Measurements from ENCODE around the gene MYRIP.
"Not testable (repeated sequence)": the region's sequence is repeated elsewhere in the genome, so short reads cannot be mapped to it uniquely, and the experiment has no call there.

The MYRIP gene

DNA sequence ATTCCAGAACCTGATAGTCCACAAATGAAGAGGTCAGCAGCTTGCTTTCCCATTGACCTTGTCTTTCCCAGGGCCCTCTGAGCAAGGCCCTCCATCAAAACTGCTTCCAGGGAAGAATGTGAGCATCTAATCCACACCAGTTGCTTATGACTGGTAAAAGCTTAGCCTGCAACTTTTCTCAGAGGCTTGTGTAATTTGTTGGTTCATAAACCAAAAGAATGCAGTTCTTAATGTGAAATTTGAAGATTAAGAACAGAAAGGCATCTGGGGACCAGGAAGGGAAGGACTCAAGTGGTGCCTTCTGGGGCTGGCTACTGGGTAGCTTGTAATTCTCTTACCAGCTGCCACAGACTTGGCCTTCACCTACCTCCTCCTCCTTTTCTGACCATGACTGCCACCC, 439.2 kb downstream of the MYRIP start:
- DNase-seq: no peak

DNA sequence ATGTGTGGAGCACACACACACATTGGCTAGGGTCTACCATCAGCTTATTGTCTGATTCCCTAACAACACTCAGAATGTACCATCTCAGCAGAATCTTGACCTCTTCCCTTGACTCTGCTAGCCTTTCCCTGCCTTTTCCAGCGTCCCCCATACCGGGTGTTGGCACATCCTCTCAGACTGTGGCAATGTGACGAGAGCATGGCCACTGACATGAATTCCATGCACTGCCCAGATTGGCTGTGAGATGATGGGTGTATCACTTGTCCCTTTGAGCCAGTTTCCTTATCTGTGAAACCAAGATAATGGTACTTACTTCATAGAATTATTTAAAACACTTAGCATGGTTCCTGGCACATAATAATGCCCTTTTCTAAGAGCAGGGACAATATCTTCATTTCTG, 439.8 kb downstream of the MYRIP start:
- DNase-seq: no peak

DNA sequence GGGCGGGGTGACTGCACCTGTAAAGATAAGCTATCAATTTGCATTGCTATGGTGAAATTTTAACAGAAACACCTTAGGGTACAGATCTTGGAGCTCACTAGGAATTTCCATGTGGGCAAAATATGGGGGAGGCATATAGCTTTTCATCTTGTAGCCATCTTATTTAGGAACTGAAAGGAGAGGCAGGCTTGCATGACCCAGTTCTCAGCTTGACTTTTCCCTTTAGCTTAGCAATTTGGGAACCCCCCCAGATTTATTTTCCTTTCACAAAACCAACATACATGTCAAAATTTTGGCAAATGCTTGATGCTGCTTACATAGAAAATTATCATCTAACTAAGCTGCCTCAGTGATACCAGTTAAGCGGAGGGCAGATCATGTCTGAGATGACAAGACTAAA, 445.1 kb downstream of the MYRIP start:
- DNase-seq: no peak

DNA sequence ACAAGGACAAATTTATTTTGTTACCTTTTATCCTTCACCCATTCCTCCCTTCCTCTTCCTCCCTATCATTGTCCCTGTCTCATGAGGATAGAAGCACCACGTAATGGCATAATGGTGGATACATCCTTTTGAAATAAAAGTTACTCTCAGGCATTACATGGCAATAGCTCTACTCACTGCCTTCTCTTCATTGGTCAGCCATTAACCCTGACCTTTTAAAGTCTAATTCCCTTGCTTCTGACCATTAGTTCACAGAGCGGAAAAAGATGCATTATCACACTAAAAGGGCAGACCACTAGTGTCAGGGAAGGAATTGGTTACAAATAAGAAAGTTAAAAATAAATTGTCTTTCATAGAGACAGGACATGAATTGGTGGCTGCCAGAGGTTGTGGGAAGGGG, 445.5 kb downstream of the MYRIP start:
- DNase-seq: no peak

DNA sequence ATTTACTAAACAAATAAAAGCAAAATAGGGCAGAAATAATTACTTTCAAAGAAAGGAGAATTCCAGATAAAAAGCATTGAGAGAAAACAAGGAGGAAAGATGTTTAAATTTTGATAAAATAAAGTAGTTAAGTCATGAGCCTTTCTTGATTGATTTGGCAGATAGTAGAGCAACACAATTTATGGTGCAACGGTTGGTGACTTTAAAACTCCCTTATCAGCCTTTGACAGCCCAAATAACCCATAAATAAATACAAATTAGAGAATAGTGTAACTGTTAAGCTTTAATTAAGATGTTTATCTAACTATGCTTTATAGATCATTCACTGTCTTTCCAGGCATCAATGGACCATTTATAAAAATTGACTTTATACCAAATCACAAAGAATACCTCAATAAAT, 446.1 kb downstream of the MYRIP start:
- no peak for DNase-seq

DNA sequence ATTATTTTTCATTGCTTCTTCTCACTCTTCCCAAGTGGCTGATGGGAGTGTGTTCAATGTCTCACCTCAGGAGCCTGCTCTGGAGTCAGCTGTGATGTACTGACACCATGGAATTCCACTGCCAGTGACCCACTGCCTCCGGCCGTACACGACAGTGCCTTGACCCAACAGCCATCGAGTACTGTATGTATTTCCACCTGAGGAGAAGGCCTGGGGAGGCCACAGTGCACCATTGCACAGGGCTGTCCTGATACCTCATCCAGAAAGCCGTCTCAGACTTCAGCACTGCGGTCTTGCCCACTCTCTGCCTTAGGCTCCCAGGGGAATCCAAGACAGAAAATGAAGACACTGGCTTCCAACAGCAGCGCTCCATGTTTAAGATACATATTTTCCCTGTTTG, 448.7 kb downstream of the MYRIP start:
- no peak for DNase-seq

DNA sequence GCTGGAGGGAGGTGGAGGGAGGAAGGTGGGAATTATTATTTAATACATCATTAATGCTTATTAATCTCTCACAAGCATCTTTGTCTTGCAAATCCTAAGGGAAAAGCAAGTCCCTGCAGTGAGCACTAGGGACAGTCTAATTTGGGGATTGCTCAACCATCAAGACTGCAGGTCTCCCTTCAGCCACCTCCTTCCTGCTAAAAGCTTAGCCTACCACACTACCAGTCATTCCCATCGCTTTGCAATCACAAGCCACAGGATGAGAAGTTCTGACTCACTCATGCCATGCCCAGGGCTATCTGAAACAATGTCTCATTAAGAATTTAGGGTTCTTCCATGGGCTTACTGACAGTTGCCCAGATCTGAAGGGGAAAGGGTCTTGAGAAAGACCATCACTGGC, 449.1 kb downstream of the MYRIP start:
- no peak for DNase-seq

DNA sequence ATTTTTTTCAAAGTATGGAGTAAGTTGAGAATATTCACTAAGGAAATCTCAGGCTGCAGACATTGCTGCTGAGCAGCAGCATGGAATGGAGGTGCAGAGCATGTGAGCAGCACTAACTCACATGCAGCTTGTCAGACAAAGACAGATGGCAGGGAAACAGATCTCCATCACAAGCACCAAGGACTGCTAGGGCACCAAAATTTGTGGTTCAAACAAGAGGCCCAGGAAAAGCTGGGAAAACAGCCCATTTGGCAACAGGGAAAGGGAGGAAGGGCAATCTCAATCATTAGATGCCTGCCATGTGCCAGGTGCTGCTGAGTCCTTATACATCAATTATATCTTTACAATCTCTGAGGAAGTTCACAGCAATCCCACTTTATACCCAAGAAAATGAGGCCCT, 452.9 kb downstream of the MYRIP start:
- no peak for DNase-seq

DNA sequence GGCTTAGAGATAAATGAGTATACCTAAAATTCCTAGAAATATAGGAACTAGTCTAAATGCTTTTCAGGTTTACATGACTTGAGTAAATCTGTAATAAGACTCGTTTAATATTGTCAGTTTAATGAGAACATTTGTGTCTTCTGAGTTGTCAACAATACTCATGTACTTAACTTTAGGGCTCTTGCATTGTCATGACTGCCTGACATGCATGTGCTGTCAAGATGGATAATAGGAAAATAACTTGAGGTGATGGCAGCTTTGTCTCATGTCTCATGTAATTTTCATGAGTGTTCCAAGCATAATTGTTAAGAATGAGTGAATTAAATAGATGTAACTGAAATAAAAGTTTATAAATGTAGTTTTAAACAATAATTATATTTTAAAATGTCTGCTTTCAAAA, 455.0 kb downstream of the MYRIP start:
- DNase-seq: no peak

DNA sequence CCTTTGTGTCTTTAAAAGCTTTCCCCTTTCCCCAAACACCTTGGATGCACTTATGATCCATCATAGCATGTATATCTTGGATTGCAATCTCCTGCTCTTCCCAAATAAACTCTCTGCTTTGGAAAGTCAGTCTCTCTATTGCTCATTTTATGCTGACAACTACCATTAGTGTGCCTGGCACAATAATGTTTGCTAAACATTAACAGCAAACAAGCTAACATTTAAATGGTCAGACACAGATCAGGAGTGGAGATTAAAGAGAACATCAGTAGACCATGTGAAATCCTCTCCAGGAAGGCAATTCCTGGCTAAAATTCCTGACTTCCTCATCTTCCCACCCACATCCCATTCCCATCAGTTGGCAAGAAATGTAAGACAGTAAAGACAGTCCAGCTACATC, 455.8 kb downstream of the MYRIP start:
- DNase-seq: no peak

DNA sequence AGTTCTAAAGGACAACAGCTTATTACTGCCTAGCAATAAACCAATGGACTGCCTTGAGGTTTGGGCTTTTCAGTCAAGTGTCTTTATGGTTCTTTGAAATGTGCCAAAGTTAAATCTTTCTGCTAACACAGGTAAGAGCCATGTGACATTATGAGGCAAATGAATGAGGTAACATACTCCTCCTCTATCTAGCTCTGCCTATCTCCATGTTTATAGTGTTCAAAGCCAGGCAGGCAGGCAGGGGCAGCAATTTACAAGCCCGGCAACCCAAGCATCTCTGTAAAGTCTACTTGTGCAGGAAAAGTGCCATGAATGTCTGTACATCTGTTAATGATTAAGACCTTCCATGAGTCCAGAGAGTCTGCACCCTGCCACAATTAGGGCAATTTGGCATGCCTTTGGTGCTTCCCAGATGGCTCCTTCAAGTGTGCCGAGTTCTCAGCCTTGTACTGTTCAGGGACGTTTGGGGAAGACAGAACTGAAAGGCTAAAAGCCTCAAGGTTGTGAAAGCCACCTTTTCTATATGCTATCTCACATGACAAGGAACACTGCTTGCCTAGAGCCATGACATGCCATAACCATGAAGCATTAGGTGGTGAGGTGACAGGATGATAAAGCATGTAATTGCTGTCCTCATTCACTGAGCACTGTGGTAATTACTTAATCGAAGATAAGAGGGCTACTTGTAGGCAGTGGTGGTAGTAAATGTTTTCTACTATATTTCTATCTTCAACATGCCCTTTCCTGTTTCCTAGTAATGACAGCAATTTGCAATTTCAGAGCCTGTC, 458.7 kb downstream of the MYRIP start:
- no peak for DNase-seq

DNA sequence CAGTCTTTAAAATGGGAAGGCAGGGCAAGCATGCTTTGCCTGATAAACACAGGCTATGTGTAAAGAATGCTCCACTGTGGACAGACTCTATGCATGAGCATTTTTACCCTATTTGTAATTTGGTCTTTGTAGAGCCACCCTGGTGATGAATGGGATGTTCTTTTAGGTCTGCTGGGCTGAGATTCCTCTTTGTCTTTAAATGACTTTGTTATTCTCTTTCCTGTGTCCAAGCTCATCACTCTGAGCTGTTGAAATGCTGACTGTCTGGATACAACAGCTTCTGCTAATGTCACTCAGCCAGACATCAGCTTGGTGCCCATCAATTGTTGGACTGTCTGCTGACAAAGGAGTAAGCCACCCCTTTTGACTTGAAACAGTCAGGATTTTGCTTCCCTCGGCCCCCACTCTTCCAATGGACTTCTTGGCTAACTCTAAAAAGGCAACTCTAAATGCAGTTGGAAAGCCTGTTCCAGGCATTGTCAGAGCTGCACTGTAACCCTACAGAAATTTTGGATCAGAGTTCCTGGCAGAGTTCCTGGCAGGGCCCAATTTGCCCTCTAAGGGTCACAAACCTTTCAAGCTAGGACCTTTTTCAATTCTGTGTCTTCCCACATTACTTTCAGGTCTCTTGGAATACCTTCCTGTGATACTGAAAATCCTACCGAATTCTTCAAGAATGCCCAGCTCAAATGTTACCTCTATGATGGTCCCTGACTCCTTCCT, 459.6 kb downstream of the MYRIP start:
- DNase-seq: no peak

DNA sequence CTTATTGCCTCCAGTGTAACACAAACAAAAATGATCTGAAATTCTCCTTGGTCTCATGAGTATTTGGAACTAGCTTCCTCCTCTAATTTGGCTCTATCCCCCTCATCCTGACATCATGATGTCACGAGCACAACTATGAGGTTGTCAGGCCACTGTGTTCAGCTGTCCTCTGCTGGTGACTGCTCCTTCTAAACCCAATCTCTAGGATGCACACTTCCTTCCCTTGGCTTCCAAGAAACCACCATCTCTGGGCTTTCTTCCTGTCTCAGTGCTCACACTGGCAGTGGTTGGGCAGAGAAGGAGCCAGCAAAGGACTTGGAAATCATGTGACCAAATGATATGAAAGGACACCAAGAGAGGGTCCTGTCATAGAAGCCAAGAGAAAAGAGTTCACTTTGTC, 469.4 kb downstream of the MYRIP start:
- no peak for DNase-seq

DNA sequence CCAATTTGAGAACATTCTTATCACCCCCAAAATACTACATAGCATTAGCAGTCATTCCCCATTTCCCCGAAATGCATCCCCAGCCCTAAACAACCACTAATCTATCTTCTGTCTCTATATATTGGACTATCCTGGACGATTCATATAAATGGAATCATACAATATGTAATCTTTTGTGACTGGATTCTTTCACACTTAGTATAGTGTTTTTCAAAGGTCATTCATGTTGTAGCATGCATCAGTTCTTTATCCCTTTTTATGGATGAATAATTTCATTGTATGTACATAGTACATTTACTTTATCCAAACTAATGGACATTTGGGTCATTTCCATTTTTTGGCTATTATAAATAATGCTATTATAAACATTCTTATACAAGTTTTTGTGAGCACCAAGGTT, 472.6 kb downstream of the MYRIP start:
- DNase-seq: no peak

DNA sequence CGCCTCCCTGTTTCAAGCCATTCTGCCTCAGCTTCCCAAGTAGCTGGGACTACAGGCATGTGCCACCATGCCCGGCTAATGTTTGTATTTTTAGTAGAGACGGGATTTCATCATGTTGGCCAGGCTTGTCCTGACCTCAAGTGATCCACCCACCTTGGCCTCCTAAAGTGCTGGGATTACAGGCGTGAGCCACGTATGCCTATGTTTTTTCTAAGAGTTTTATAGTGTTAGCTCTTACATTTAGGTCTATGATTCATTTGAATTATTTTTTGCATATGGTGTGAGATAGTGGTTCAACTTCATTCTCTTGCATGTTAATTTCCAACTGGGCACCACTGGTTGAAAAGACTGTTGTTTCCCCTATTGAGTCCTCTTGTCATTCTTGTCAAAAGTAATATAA, 473.6 kb downstream of the MYRIP start:
- not testable (repeated sequence) for DNase-seq

DNA sequence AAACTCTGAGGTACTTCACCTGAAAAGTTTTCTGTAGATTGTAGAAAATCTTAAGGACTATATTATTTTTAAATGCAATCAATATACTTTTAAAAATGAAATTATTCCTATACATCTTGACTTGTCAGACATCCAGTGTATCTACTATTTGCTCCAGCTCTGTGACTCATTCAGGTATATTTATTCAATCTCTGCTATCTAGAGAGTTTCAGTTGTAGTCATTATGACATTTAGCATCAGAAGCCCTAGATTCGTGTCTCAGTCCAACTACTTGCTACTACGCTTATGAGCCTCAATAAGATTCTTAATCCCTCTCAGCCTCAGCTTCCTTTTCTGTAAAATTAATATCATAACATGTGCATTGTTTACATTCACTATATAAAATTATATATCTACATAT, 477.8 kb downstream of the MYRIP start:
- no peak for DNase-seq

DNA sequence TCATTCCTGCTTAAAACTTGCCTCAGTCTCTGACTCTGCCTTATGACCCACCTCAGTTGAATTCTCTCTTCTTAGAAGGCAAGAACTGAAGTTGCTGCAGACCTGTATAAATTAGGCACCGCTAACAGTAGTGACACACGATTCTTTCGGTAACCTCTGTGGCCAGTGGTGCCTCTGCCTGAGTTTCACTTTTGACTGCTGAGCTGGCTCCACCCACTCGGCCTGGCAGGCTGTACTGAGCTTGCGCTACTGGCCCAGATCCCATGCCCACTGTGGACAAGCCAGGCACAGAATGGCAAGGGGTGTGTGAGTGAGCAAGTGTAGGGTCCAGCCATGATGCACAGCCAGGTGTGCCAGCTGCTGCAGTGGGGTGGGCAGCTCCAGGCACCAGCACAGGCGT, 481.0 kb downstream of the MYRIP start:
- no peak for DNase-seq

DNA sequence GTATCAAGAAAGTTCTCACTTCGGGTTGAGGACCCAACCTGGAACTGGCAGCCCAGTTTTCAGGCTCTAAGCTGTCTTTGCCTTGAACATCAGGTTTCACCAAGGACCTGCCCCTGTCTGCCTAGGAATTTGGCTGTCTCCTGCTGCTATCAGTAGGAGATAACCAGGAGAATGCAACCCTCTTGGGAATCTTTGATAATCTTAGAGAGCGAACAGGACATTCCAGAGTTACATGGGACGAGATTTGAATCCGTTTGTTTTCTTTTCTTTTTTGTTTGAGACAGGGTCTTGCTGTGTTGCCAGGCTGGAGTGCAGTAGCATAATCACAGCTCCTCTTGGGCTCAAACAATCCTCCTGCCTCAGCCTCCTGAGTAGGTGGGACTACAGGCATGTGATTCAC, 482.1 kb downstream of the MYRIP start:
- no peak for DNase-seq

DNA sequence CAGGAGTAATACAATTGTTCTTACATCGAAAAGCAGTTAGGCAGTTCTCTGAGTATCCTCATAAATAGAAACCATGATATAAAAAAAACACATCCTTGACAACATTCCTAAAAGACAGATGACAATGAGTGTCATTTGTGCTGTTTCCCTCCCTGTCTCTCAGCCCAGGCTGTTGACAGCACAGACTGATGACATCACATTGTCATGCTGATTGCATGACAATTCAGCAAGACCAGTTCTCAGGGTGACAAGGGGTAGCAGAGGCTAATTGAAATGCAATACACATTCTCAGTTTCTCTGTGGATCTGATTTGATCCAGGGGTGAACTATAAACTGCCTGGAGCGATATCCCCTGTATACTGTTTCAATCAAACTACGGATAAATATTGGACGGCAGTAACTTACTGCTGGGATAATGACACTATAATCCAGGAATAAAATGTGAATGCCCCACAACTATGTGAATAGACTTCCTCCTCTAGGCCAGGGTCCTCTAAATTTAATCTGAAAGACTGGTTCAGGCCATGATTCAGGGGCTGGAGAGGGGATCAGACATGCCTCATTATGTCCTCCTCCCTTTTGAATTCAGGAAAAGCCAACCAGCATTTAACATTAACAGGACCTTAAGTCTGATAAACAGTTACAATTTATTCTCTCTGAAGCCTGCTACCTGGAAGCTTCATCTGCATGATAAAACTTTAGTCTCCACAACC, 483.4 kb downstream of the MYRIP start:
- no peak for DNase-seq

DNA sequence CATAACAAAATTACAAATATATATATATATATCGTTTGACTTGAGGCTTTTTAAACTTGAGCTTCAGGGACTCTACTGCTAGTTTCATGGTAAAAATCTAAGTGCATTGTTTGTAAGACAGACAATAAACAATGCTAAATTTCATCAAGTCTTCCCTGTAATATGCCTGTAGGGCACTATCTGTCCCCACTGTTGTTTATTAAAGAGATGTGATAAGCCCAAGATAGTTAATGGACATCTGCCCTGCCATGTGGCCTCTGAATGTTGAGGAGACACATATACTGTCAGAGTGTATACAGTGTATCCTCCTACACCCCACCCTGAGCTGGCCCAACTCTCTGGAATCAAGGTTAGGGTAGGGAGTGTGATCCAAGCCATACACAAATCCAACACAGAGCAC, 485.0 kb downstream of the MYRIP start:
- DNase-seq: no peak

DNA sequence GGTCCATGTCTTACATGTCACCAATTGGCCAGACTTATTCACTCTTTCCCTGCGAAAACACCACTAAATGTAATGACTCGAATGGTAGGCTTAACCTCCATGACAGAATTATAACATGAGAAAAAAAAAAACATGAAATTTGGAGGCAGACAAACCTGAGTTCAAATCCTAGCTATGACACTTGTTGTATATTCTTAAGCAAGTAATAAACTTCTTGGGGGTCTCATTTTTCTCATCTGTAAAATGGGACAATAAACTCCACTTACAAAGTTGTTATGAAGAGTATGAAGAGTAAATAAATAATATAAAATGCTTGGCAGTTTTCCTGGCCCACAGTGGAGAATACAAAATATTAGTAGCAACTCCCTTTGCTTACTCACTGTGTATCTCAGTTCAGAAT, 488.7 kb downstream of the MYRIP start:
- DNase-seq: no peak

DNA sequence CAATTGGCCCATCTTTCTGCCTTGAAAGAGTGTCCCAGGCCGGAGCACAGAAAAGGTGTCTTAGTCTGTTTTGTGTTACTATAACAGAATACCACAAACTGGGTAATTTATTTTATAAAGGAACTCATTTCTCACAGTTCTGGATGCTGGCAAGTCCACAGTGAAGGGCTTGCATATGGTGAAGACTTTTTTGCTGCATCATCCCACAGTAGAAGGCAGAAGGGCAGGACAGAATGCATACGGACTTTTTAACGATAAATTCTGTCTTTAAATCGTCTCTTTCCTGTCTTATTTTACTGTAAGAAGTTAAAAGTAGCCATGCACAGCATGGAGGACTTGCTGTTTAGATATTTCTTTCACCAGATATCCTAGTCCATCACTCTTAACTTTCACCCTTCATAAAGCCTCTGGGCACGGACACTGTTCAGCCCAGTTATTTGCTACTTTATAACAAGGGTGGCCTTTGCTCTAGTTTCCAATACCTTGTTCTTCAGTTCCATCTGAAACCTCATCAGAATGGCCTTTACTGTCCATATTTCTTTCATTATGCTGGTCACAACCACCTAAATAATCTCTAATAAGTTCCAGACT, 489.8 kb downstream of the MYRIP start:
- no peak for DNase-seq

DNA sequence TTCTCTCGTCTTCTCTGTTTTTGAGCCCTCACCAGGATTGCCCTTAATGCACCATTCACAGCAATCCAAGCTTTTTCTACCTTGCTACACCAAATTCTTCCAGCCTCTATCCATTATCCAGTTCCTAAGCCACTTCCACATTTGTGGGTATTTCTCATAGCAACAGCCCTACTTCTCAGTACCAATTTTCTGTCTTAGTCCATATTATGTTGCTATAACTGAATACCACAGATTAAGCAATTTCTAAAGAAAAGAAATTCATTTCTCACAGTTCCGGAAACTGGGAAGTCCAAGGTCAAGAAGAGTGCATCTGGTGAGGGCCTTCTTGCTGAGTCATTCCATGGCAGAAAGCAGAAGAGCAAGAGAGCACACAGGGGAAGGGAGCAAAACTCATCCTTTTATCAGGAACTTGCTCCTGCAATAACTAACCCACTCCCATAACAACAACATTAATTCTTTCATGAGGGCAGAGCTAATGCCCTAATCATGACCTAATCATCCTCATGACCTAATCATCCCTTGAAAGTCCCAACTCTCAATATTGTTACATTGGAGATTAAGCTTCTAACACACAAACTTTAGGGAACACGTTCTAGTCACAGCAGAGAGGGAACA, 490.4 kb downstream of the MYRIP start:
- DNase-seq: no peak
